NOMO-1 treated with dmso at 0.1 percent for 144 hours (cell line): ENCODE data around the gene BCAS3.
A peak's percentile ranks its signal among the peaks of the same experiment; 100 is the strongest.
"Not testable (repeated sequence)": the region's sequence is repeated elsewhere in the genome, so short reads cannot be mapped to it uniquely, and the experiment has no call there.

ENCODE experiments used
- DNase-seq: peaks from one replicate; lab custom pipeline; 2025; ENCODE audit not compliant: unreplicated experiment; lab: John Stamatoyannopoulos, UW

The BCAS3 gene

DNA sequence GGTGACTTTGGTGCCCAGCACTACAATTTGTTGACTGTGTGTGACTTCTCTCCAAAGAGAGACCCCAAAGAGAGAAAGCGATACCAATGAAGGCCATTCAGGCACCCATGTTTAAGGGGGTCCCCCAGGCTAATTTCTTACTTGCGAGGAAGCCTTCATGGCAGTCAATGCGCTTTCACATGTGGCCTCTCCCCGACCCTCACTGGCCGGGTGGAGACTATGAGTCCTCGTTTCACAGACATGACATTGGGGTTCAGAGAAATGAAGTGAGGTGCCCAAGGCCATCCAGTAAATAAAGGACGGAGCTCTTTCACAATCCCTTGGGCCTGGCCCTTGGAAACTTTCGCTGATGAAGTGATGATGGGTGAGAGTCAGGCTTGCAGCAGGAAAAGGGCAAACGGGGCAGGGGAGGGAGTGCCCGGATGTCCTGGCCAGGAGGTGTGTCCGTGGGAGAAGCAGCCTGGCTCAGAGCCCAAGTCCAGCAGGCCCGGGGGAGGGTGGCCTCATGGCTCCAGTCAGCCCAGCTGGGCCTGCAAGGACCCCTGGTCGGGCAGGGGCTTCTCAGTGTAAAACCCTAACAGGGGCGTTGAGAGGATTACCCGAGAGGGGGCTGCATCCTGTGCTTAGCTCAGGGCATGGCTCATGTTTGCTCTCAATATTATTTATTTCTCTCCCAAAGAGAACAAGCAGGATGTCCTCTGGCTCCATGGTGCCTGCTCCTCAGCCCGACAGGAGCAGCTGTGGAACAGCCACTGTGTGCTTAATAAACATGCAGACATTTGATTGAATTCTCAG is 736.7 kb downstream of the BCAS3 start:
- no peak for DNase-seq

DNA sequence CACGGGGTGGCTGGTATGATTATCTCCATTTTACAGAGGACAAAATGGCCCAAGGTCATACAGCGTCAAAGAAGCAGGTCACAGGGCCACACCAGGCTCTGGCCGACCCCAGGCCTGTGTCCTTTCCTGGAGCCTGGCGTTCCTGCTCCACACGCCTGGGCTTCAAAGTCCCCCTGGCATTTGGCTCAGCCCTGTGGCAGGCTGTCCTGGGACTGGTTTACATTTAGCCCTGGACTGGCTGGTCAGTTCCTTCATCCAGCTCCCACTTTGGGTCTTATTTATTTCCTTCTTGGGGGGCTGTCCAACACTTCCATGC is 737.2 kb downstream of the BCAS3 start:
- no peak for DNase-seq

DNA sequence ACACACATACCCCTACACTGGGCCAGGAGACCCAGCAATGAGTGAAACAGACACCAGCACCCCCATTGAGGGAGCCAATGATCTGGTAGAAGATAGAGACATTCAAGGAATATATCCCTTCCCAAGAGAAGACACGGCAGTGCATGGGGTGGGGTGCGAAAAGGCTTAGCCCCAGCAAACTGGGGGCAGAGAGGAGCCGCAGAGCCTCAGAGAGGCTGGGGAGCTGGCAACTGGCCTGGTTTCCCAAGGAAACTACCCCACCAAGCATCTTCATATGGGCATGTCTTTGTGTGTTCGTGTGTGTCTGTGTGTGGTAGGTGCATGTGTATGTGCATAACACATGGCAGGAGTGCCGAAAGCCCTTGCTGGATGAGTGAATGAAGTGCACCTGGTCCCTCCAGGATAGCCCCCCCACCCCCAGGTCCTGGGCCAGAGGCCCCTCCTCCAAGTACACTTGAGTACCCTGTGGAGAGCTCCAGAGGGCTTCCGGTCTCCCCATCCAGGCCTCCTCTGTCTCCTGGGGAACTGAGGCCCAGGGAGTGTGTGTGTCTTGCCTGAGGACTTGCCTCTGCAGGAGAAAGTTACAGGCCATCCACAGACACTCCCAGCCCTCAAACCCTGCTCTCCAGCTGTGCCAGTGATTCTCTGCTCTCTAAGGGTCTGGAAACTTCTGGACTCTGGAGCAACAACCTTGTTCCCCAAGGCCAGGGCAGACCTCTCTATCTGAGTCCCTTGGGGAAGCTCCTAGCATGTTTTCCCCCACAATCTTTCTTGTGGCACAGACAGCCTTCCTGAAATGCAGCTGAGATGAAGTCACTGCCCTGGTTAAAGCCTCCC is 737.9 kb downstream of the BCAS3 start:
- no peak for DNase-seq

DNA sequence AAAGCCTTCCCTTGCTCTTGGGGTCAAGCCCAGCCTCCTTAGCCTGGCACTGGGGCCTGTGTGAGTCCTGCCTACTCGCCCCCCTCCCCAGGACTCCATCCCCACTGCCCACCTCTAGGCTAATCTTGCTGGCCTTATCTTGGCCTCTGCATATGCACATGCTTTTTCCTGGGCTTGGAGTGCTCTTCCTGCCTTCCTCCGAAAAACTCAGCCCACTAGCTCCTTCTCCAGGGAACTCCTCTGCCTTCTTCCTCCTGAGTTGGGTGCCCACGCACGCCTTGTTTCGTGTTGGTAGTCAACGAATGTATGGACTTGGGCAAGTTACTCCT is 738.5 kb downstream of the BCAS3 start:
- no peak for DNase-seq

DNA sequence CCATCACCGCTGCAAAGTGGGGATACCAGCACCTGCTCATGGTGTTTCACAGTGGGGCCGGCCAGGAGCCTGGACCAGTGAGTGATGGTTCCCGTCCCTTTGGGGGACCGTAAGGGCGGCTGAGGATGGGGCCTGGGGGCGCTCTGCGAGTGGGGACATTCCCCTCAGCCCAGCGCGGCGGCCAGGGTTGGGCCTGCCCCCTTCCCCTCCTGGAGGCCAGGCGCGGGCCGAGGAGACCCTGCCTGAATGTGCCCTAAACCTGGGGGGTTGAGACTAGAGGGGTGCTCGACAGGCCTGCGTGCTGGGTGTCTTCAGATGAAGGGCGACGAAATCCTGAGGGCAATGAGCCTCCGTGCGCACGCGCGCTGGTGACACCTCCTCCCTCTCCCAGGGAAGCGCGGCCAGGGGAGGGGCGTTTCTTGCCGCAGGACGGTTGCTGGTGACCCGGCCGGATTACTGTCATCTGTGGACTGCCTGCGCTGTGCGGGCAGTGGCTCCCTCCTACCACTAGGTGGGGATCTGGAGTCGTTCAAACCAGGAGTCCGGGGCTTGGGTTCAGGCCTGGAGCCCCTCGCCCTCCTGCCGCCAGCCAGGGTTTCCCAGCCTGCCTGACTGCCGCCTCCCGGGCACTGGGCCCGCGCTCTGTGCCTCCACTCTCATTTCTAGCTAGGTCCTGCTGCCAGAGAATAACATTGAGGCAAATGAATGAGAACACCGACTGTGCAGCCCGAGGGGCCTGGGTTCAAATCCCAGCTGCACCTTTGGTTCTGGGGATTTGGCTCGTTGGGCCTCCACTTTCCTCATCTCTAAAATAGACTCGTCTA is 739.1 kb downstream of the BCAS3 start:
- DNase-seq = peak; percentile 49

DNA sequence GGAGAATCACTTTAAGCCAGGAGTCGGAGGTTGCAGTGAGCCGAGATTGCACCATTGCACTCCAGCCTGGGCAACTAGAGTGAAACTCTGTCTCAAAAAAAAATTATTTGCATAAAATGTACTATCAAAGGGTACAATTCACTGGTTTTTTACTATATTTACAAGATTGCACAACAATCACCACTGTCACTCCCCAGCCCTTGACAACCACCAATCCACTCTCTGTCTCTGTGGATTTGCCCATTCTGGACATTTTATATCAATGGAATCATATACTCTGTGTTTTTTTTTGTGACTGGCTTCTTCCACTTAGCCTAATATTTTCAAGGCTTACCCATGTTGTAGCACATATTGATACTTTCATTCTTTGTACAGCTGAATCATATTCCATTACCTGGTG is 740.8 kb downstream of the BCAS3 start:
- DNase-seq = no peak

DNA sequence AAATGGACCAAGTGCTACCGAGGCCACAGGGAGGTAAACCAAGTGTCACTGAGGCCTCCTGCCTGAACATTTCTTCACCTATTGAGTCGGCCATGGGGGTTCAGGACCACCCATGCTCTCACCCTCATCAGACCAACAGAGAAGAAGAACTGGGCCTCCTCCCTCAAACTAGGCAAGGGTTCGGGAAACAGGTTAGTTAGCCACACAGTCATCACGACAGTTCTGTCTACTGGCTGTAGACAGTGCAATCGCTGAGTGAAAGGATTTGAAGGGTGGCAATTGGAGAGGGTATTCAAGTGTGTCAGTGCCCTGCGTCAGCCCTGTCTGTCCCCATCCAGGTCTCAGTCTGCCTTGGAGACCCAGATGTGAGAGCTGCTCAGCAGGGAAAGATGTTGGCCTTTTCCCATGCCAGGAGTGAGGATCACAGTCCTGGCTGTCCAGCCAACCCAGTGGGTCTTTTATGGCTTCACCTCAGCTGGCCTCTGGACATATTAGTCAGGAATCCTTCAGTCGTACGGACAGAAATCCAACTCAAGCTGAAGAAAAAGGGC is 741.9 kb downstream of the BCAS3 start:
- DNase-seq = no peak

DNA sequence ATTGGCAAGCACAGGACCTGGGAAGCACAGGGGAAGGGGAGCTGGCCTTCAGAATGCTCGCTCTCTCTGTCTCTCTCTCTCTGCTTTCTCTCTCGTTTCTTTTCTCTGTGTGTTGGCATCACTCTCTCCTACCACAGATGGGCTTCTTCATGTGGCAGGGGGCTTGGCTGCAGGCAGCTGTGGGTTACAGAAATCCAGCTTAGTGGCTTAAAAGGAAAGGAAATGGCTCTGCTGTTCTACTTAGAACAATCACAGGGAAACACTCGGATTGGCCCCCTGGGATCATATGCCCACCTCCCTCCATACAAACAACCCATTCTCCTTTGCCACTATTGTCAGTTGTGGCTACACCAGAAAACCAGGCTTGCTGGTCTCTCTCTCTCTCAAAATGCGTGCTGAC is 742.4 kb downstream of the BCAS3 start:
- no peak for DNase-seq

DNA sequence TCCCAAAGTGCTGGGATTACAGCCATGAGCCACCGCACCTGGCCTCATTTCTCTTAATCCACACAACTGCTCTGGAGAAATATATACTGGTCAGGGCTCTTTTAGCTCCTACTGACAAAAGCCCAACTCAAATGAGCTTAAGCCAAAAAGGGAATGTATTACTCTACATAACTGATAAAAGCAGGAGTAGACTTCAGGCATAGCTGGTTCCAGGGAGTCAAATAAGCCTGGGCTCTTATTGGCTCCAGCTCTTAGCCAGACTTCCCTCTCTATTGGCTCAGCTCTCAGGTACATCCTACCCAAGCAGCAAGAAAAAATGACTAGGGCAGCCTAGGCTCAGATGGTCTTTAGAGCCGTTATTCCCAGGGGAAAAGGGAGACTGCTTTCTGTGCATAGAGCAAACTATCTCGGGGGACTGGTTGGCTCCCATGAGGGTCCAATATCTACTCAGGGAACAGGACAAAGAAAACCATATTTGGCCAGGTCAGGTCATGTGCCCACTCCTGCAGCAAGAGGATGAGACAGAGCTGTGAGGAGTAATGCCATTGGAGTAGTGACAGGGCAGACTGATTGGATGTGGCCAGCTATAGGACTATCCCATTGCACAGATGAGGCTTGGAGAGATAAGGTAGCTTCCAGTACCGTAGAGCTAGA is 743.2 kb downstream of the BCAS3 start:
- DNase-seq = no peak

DNA sequence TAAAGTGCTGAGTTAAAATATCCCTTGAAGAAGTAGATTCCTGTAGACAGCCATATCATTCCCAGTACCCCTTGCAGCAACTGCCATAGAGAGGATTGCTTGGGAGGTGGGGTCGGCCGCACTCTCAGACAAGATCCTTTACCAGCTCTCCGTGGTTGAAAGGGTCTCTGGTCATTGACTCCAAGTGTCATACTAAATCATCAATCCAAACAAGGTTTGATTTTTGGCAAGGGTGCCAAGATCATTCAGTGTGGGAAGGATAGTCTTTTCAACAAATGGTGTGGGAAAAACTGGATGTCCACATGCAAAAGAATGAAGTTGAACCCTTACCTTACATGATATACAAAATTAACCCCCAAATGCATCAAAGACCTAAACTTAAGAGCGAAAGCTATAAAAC is 743.8 kb downstream of the BCAS3 start:
- DNase-seq = no peak

DNA sequence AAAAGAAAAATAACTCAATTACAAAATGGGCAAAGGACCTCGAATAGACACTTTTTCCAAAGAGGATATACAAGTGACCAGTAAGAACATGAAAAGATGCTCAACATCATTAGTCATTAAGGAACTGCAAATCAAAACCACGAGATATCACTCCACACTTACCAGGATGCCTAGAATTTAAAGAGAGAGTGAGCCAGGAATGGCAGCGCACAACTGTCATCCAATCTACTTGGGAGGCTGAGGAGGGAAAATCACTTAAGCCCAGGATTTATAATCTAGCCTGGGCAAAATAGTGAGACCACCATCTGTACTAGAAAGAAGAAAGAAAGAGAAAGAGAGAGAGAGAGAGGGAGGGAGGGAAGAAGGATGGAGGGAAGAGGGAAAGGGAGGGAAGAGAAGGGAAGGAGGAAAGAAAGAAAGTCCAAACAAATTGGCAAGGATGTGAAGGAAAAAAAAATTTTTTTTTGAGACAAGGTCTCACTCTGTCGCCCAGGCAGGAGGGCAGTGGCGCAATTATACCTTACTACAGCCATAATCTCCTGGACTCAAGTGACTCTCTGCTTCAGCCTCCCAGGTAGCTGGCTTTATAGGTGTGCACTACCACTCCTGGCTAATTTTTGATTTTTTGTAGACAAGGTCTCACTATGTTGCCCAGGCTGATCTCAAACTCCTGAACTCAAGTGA is 744.6 kb downstream of the BCAS3 start:
- DNase-seq = no peak

DNA sequence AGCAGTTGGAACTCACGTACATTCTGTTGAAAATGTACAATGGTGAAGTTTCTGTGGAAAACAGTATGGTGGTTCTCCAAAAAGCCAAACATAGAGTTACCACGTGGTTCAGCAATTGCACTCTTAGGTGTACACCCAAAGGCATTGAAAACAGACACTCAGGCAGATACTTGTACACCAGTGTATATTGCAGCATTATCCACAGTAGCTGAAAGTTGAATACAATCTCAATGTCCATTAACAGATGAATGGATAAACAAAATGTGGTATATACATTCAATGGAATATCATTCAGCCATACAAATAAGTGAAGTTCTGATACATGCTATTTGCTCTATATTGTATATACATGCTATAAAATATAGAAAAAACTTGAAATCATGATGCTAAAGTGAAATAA is 745.2 kb downstream of the BCAS3 start:
- no peak for DNase-seq

DNA sequence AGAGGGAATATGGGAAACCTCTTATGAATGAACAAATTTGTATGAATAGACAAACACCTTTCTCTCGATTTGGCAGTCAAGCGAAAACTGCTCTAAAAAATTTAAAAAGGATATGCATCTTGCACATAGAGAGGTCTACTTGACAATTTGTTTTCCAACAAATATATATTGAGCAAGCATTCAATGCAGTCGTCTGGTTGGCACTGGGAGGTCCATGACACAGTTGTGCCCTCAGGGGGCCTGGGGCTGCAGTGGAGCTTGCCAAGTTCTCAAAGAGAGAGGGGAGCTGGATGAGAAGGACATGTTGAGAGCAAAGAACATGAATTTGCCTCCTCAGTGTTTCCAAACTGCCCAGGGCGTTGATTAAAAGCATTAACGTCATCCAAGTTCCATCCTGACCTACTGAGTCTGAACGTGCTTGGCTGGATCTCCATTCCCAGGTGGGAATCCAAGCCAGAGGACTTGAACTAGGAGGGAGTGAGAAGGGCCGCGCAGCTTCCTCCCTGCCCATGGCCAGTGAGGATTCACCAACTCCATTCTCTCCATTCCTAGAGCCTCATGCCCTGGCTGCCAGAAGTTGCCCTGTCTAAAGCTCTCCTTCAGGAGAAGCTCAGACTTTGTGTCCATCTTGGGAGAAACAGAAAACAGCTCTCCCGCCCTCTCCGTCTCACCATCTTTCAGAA is 746.5 kb downstream of the BCAS3 start:
- no peak for DNase-seq

DNA sequence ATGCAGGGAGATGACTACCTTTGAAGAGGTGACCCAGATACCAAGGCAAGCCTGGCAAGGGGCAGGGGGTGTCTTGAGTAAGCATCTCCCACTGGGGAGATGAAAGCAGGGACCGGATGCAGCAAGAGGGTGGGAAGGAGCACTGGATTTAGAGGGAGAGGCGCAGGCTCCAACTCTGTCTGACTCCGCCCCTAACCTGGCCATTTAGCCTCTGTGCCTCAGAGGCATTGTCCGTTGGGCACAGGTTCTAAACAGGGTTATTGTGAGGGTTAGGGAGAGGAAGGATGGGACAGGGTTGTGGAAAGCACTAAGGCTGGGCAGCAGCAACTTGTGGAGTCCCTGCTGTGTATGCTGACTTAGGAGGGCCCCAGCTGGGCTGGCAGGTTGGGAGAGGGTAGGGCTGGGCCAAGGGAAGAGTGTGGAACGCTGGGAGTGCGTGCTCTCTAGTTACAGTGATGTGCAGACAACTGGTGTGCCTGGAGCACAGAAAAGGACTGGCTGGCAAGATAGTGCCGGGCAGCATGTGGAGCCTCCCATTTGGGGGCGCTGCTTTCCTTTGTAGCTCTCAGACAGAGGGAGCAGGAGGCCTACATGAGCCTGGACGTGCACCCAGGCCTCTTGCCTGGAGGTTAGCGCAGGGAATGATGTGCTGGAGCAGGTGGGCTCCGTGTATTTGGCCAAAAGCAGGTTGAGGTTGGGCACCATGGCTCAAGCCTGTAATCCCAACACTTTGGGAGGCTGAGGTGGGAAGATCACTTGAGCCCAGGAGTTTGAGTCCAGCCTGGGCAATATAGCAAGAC is 748.2 kb downstream of the BCAS3 start:
- DNase-seq = no peak

DNA sequence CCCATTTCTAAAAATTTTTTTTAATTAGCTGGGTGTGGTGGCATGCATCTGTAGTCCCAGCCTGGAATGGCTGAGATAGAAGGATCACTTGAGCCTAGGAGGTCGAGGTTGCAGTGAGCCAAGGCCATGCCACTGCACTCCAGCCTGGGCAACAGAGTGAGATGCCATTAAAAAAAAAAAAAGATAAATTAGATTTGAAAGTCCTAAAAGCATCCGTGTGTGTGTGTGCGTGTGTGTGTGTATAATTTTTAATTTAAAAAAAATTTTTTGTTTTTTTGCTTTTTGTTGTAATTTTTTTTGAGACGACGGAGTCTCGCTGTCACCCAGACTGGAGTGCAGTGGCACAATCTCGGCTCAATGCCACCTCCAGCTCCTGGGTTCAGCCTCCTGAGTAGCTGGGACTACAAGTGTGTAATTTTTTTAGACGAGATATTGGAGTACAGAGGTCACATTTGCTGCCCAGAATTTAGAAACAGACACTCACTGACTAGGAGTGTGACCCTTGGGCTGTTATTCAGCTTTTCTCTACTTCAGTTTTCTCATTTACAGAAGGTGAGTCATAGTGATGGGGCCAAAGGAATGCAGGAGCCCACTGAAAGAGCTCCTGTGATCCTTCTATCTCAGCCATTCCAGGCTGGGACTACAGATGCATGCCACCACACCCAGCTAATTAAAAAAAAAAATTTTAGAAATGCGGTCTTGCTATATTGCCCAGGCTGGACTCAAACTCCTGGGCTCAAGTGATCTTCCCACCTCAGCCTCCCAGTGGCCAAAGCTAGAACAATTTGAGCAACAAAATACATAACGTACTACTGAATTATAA is 749.0 kb downstream of the BCAS3 start:
- no peak for DNase-seq

DNA sequence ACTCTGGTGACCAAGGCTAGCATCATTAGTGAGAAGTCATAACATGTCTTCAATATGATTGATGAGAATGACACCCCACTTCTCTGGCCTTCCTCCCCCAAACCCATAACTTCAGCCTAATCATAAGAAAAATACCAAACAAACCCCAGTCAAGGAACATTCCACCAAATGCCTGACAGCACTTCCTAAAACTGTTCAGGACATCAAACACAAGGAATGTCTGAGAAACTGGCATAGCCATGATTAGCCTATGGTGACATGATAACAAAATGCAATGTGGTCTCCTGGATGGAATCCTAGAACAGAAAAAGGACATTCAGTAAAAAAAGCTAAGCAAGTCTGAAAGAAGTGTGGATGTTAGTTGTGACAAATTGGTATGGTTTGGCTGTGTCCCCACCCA is 749.9 kb downstream of the BCAS3 start:
- DNase-seq = no peak

DNA sequence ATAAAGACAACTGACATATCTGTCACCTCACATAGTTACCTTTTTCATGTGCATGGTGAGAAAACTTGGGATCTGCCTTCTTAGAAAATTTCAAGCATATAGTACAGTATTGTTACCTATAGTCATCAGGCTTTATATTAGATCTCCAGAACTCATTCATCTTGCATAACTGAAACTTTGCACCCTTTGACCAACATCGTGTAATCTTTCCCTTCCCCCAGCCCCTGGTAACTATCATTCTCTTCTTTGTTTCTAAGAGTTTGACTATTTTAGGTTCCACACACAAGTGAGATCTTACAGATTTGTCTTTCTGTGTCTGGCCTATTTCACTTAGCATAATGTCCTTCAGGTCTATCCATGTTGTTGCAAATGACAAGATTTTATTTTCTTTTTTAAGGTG is 751.6 kb downstream of the BCAS3 start:
- no peak for DNase-seq

DNA sequence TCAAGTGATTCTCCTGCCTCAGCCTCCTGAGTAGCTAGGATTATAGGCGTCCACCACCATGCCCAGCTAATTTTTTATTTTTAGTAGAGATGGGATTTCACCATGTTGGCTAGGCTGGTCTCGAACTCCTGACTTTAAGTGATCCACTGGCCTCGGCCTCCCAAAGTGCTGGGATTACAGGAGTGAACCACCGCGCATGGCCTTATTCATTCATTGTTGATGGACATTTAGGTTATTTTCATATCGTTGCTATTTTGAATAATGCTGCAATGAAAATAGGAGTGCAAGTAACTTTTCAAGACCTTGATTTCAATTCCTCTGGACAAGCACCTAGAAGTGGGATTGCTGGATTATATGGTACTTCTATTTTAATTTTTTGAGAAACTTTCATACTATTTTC is 752.2 kb downstream of the BCAS3 start:
- DNase-seq = not testable (repeated sequence)
